Hematopoietic multipotent progenitor cell treated with erythropoietin and hydrocortisone succinate and interleukin-3 and kit ligand, for 8 days (in vitro differentiated cells): ENCODE results near the gene CDHR2.
A peak's percentile ranks its signal among the peaks of the same experiment; 100 is the strongest.
"Not testable (repeated sequence)": the region's sequence is repeated elsewhere in the genome, so short reads cannot be mapped to it uniquely, and the experiment has no call there.

Source experiments
- DNase-seq: peaks from one replicate; pipeline ENCODE4 v3.0.0-alpha.2; 2015

Gene CDHR2

GRCh38 chr5:176542596-176543427, 6.3 kb upstream of the CDHR2 start:
- peak; percentile 23 for DNase-seq

- DNase-seq = peak; percentile 80
These were observed 5.5 kb upstream of the CDHR2 start for GRCh38 chr5:176543428-176544182.

GRCh38 chr5:176545388-176545736, 3.8 kb upstream of the CDHR2 start:
- no peak for DNase-seq

GRCh38 chr5:176545737-176546509, 3.2 kb upstream of the CDHR2 start:
- DNase-seq = no peak

GRCh38 chr5:176547802-176548201, 1.3 kb upstream of the CDHR2 start:
- no peak for DNase-seq

GRCh38 chr5:176549871-176550270, 729 bp downstream of the CDHR2 start:
- DNase-seq = no peak

- no peak for DNase-seq
These were observed 1.2 kb downstream of the CDHR2 start for GRCh38 chr5:176550275-176550831.

GRCh38 chr5:176550937-176551336, 1.8 kb downstream of the CDHR2 start:
- not testable (repeated sequence) for DNase-seq

GRCh38 chr5:176552332-176552869, 3.3 kb downstream of the CDHR2 start:
- DNase-seq = no peak

- no peak for DNase-seq
These were observed 4.3 kb downstream of the CDHR2 start for GRCh38 chr5:176553260-176554085.

- no peak for DNase-seq
These were observed 8.7 kb downstream of the CDHR2 start for GRCh38 chr5:176557846-176558245.

GRCh38 chr5:176559683-176560082, 10.5 kb downstream of the CDHR2 start:
- peak; percentile 91 for DNase-seq

GRCh38 chr5:176560364-176560763, 11.2 kb downstream of the CDHR2 start:
- DNase-seq = no peak

- DNase-seq = no peak
These were observed 12.1 kb downstream of the CDHR2 start for GRCh38 chr5:176561259-176561658.

GRCh38 chr5:176562189-176562588, 13.0 kb downstream of the CDHR2 start:
- DNase-seq = no peak

GRCh38 chr5:176564002-176564401, 14.9 kb downstream of the CDHR2 start:
- no peak for DNase-seq

- DNase-seq = no peak
These were observed 16.7 kb downstream of the CDHR2 start for GRCh38 chr5:176565760-176566288.

- DNase-seq = no peak
These were observed 19.5 kb downstream of the CDHR2 start for GRCh38 chr5:176568657-176569056.

- no peak for DNase-seq
These were observed 20.9 kb downstream of the CDHR2 start for GRCh38 chr5:176570044-176570443.

GRCh38 chr5:176573564-176574296, 24.6 kb downstream of the CDHR2 start:
- DNase-seq = peak; percentile 61

GRCh38 chr5:176574297-176574591, 25.1 kb downstream of the CDHR2 start:
- DNase-seq = no peak
